Measurements from ENCODE around the gene MYOD1.

The MYOD1 gene

DNA sequence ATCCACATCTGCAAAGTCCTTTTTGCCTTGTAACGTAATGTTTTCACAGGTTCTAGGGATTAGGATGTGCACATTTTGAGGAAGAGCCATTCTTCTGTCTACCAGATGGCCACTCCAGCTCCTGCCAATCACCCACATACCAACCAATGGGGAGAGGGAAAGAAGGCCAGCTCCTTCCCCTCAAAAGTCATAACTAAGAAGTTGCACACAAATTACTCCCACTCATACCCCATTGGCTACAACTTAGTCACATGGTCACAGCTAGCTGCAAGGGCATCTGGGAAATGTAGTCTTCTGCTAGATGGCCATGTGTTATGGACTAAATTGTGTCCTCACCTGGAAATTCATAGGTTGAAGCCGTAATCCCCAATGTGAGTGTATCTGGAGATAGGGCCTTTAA is 15.4 kb upstream of the MYOD1 start:
- no peak for DNase-seq

GRCh38 chr11:17707830-17708229 is 11.5 kb upstream of the MYOD1 start:
- no peak for DNase-seq

DNA sequence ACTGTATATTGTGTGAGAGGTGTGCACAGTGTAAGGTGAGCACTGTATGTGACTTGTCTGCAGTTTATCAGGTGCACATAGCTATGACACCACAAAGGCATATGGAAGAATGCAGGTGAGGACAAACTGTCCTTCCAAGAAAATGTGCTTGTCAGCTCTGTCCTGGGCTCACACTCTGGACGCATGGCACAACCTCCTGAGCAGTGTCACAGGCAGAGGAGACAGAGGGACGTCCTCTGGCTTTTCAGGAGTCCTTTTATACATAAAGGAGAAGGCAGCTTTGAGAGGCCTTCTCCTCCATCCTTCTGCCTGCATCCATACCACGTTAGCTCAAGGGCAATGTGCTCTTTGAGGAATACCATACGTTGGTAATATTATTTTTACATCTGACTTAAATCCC is 7.5 kb upstream of the MYOD1 start:
- DNase-seq, result no peak

DNA sequence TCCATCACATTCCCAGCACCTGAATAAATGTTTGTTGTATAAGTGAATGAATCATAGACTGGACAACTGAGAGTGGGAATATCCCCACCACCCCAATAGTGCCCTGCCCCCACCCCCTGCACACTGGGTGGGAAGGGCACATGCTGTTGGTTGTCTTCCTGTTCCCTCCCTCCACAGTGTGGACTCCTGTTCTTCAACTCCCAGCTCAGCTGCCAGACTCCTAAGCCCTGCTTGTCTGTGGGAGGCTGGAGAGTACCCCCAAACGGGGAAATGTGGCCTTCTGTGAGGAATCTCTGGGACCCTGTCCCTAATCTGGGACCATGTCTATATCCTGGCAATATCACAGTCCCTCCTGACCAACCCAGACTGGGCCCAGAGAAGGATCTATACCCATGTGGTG is 5.5 kb upstream of the MYOD1 start:
- no peak for DNase-seq

DNA sequence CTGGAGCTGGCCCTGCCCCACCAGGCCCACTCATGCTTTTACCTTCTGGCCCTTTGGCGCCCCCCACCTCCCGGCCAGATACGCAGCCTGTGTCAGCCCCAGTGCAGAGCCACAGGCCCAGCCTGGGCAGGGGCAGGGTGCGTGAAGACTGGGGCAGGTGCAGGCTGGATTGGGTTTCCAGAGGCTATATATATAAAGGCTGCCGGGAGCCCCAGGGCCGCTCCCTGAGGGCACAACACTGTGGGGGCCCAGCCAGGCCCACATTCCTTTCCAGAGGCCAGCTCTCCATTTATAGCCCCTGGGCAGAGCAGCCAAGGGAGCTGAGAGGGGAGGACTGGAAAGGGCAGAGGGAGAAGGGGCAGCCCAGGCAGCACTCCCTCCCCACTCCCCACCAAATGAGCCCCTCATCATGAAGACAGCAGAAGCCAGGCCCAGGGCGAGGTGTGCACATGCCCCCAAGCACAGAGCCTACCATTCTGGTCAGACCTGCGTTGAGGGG is 5.0 kb upstream of the MYOD1 start:
- no peak for DNase-seq

DNA sequence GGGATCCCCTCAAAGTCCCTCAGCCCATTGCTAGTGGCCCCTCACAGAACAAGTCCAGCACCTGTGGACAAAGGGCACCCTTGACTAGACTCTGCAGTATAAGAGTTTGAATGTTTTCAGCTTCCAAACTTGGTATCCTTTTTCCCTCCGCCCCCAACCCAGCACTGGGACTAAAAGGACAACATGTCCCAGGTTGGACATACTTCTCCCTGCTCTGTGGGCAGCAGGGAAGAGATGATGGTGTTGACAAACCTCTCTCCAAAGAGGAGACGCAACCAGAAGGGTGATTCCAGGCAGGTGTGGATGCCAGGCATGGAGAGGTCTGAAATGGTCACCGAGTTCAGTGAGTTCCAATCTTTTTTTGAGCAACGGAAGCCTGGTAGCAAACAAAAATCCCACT is 4.5 kb upstream of the MYOD1 start:
- DNase-seq, result no peak

DNA sequence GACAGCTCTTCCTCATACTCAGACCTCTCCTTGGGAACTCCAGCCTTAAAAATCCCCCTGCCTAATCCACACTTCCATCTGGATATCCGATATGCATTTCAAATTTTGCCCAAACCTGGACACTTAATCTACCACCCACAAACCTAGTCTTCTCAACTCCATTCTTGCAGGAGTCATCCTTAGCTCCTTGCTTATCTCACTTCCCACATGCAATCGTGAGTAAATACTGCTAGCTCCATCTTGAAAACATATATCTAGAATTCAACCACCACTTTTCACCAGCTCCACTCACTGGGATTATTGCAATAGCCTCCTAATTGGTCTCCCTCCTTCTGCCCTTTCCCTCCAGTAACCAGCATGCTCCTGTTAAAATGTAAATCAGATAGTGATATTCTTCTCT is 2.6 kb upstream of the MYOD1 start:
- no peak for DNase-seq

DNA sequence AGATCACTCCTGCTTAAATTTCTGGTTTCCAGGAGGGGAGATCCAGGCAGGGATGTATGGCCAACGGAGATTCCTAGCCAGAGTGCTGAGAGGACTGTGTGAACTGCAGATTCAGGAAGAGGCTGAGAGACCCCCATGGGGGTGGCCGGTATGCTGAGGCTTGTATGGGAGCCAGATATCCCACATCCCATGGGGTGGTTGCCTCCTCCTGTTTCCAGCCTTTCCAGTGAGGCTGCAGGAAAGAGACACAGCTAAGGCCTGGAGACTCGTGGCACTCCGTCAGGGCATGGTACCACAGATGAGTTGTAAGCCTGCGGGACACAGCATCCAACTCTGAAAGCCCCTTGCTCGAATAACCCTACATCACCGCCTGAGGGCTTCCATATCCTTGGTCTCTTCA is 1.4 kb upstream of the MYOD1 start:
- DNase-seq, result no peak

- DNase-seq, result no peak
Measured at GRCh38 chr11:17718510-17718962, 835 bp upstream of the MYOD1 start.

- DNase-seq, result no peak
Measured at GRCh38 chr11:17719938-17720795, 796 bp downstream of the MYOD1 start.

DNA sequence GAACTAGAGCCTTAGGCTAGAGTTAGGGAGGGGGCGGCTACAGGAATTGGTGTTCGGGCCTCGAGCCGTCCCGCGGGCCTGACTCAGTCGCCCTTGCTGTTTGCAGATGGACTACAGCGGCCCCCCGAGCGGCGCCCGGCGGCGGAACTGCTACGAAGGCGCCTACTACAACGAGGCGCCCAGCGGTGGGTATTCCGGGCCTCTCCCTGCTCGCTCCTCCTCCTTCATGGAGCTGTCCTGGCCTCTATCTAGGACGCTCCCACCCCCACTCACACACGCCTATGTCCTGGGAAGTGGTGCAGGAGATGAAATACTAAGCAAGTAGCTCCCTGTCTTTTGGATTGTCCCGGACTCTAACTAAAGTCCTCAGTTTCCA is 1.4 kb downstream of the MYOD1 start:
- no peak for DNase-seq

GRCh38 chr11:17721242-17721999 is 2.0 kb downstream of the MYOD1 start:
- DNase-seq, result no peak

DNA sequence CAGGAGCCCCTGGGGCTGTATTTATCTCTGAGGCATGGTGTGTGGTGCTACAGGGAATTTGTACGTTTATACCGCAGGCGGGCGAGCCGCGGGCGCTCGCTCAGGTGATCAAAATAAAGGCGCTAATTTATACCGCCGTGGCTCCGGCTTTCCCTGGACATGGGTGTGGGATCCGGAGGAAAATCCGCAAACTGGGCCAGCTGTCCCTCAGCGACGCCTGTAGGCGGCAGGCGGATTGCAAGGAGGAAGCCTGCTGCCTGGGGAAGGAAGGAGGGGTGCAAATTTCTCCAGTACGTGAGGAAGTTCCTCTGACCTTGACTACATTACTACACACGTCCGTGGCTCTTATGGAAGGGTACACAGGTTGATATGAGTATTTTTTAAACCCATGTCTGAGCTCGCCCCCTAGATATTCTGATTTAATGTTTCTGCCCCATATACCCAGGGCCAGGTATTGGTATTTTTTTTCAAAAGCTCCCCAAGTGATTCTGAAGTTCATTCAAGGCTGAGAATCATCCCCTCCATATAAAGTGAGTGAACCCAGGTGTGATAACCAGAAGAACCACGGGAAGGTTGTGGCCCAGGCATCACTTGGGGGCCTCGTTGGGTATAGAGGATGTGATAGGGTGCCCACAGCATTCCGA is 2.8 kb downstream of the MYOD1 start:
- DNase-seq, result no peak

GRCh38 chr11:17724020-17724908 is 4.9 kb downstream of the MYOD1 start:
- DNase-seq, result no peak

DNA sequence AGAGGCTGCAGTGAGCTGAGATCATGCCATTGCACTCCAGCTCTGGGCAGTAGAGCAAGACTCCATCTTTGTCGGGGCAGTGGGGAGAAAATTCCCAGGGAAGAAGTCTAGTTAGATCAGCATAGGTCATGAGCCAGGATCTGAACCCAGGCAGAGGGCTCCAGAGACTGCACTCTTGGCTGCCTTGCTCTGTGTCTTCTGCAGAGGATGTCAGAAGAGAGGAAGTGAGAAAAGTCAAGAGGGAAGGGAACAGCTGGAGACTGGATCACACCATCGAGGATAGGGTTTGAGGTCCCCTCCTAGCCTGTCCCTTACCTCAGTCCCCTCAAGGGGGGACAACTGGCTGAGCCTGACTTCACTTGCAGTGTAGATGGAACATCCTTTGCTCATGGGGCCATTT is 5.8 kb downstream of the MYOD1 start:
- no peak for DNase-seq

- DNase-seq, result no peak
Measured at GRCh38 chr11:17730137-17730536, 10.8 kb downstream of the MYOD1 start.

- DNase-seq, result peak; percentile 32
Measured at GRCh38 chr11:17730608-17731462, 11.5 kb downstream of the MYOD1 start.

- no peak for DNase-seq
Measured at GRCh38 chr11:17733261-17733660, 13.9 kb downstream of the MYOD1 start.

GRCh38 chr11:17734418-17734911 is 15.1 kb downstream of the MYOD1 start, which contains the start of gene KCNC1:
TSS of gene KCNC1 (plus strand) at chr11:17734781. CDS start at chr11:17736003, 1,222 bp downstream.
- DNase-seq, result no peak

DNA sequence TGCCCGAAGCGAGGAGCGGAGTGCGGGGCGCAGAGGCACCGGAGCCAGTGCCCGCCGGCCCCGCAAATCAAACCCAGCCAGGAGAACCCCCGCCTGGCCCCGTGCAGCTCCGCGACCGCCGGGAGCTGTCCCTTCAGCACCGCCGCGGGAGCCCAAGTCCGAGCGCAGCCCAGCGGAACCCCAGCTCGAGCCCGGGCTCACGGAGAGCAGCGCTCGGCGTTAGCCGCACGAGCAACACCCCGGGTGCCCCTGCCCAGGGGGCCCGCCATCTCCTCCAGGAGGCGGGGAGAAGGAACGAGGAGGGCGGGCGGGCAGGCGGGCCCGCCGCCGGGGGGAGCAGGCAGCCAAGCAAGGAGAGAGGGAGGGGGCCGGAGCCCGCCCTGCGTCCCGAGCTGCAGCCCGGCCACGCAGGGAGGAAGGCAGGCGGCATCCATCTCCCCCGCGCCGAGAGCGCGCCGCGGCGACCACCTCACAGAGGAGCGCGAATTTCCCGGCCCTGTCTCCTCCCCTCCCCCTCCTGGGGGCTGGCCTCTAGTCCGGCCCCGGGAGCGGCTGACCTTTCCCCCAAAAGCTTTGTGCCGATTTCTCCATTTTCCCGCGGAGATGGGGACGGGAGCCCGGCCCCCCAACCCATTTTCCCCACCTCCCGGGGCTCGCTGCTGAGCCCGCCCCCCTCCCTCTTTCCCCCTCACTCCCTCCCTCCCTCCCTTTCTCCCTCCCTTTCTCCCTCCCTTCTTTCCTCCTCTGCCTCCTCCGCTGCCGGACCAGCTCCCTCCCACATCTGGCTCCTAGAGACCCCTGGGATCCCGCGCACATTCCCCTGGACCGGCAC is 15.8 kb downstream of the MYOD1 start:
- DNase-seq, result no peak
